CD4-positive, alpha-beta T cell (primary cell): ENCODE results near the gene FBXW11. TPM values are rescaled to one million over a fixed set of nuclear protein-coding genes. Genes with fewer than 3 reads are reported as not detected.
A peak's percentile ranks its signal among the peaks of the same experiment; 100 is the strongest.

Experiments used
- ATAC-seq: fragments of 200-7000 bp; cut with Tn5 transposase; one replicate; pipeline ENCODE4 v1.10.0; 2022; ENCODE audit warnings: mild to moderate bottlenecking; ENCODE audit not compliant: poor library complexity
- CTCF ChIA-PET: fragments of 350-600 bp; sonication (Branson Sonifier 250); formaldehyde crosslinking; loops from one replicate; lab custom pipeline; 2021; ENCODE audit warnings: antibody characterized with exemption, inconsistent platforms; lab: Charles Lee
- POLR2A ChIA-PET: fragments of 350-600 bp; sonication (Branson Sonifier 250); formaldehyde crosslinking; loops from one replicate; lab custom pipeline; 2021; ENCODE audit warnings: antibody characterized with exemption, inconsistent platforms; lab: Charles Lee
- DNase-seq, 14 experiments: peaks; one replicate each; pipeline ENCODE4 v3.0.0-alpha.2; 2013 to 2020; ENCODE audit warnings: mixed read lengths in 2 of 14
- H3K27ac ChIP-seq, 2 donors: one replicate each; pipeline versions ENCODE4 v1.5.1 to v1.7.0; 2013; ENCODE audit warnings: low read length in 2 of 2, low read depth in 1 of 2, mild to moderate bottlenecking in 1 of 2
- H3K27me3 ChIP-seq, 2 experiments: 1 replicate in 1 of 2; 2 replicates in 1 of 2; pipeline versions ENCODE4 v1.6.1 to v1.7.0; 2013; ENCODE audit warnings: low read length in 2 of 2, control low read depth in 1 of 2, mild to moderate bottlenecking in 1 of 2, moderate library complexity in 1 of 2; ENCODE audit not compliant: insufficient read depth in 2 of 2, control insufficient read depth in 1 of 2
- H3K36me3 ChIP-seq: one replicate; pipeline ENCODE4 v1.6.1; 2013; ENCODE audit warnings: low read length, control low read depth; ENCODE audit not compliant: insufficient read depth
- H3K4me1 ChIP-seq: one replicate; pipeline ENCODE4 v1.6.1; 2013; ENCODE audit warnings: low read length, control low read depth; ENCODE audit not compliant: insufficient read depth
- H3K4me3 ChIP-seq: one replicate; pipeline ENCODE4 v1.5.1; 2013; ENCODE audit warnings: mild to moderate bottlenecking, low read length, moderate library complexity
- H3K9me3 ChIP-seq, 2 experiments: 1 replicate in 1 of 2; 2 replicates in 1 of 2; pipeline versions ENCODE4 v1.6.1 to v1.7.0; 2013; ENCODE audit warnings: low read length in 2 of 2, mild to moderate bottlenecking in 2 of 2, control low read depth in 1 of 2, moderate library complexity in 1 of 2; ENCODE audit not compliant: control insufficient read depth in 1 of 2, insufficient read depth in 1 of 2
- H3K27ac Mint-ChIP-seq: one replicate; pipeline ENCODE4 v1.8.0; 2020; ENCODE audit warnings: mixed read lengths
- H3K27me3 Mint-ChIP-seq: one replicate; pipeline ENCODE4 v1.8.0; 2021; ENCODE audit warnings: mixed read lengths
- H3K36me3 Mint-ChIP-seq: one replicate; pipeline ENCODE4 v1.8.0; 2021; ENCODE audit warnings: low read depth, mixed read lengths
- H3K4me1 Mint-ChIP-seq: one replicate; pipeline ENCODE4 v1.8.0; 2021; ENCODE audit warnings: low read depth, mixed read lengths
- H3K4me3 Mint-ChIP-seq: one replicate; pipeline ENCODE4 v1.8.0; 2020; ENCODE audit warnings: mild to moderate bottlenecking, mixed read lengths
- H3K9me3 Mint-ChIP-seq: one replicate; pipeline ENCODE4 v1.8.0; 2020; ENCODE audit warnings: mixed read lengths
- CTCF ChIP-seq: fragments of 200-600 bp; IDR thresholded peaks from one replicate; pipeline ENCODE4 v1.8.0; 2022; ENCODE audit warnings: antibody characterized with exemption, mild to moderate bottlenecking
- intact Hi-C, 2 experiments: fragments of 100-400 bp; cut with DNase I in 1 of 2; cut with micrococcal nuclease in 1 of 2; formaldehyde crosslinking; loops; one replicate each; pipeline versions ENCODE4 v1.15.1 to v1.9.0; 2023 to 2025; cut with DNase I, micrococcal nuclease
- total RNA-seq, 174 experiments: library from RNA in 2 of 174; stranded (reverse) in 2 of 174; gene quantifications; one replicate each; pipeline ENCODE4 v1.2.3 and lab custom pipeline; 2021 to 2026

The FBXW11 gene
- total RNA-seq, 2 experiments from 2014 or later = 20.9 to 24.0 TPM

GRCh38 chr5:172010278-172010677 is 3.8 kb upstream of the FBXW11 start:
- POLR2A ChIA-PET = interaction anchor here (0.9 to 1.3 kb wide), 2 partner anchors 98 to 168 kb away, joined by 3 to 5 read pairs; no protein-coding TSS in a partner anchor
- no peak for ATAC-seq
- Mint-ChIP-seq H3K27ac (no peak overlapping the region), H3K27me3 (no peaks in the 10 kb centered on the region), H3K36me3 (peaks cover 15% of the 10 kb centered on the region), H3K4me3 (no peak overlapping the region), H3K4me1 (peaks cover 25% of the 10 kb centered on the region), H3K9me3 (no peaks in the 10 kb centered on the region)
- Histone ChIP-seq H3K4me3 (no peak overlapping the region), H3K36me3 (no peaks in the 10 kb centered on the region), H3K9me3 (no peaks in the 10 kb centered on the region), H3K27me3 (no peaks in the 10 kb centered on the region), H3K4me1 (peaks cover 18% of the 10 kb centered on the region), H3K27ac (no peak overlapping the region)
- DNase-seq = no peak
- intact Hi-C loops = no loop called here
- no peak for TF ChIP-seq CTCF
- CTCF ChIA-PET = interaction anchor here (1.0 kb wide), 1 partner anchor 97 kb away, joined by 4 read pairs; no protein-coding TSS in a partner anchor

GRCh38 chr5:172009536-172010270 is 3.3 kb upstream of the FBXW11 start:
- Mint-ChIP-seq H3K36me3 (peaks cover 15% of the 10 kb centered on the region), H3K27me3 (no peaks in the 10 kb centered on the region), H3K4me3 (no peak overlapping the region), H3K4me1 (peaks cover 31% of the 10 kb centered on the region), H3K9me3 (no peaks in the 10 kb centered on the region), H3K27ac (peak overlapping the region; percentile 99)
- ChIA-PET POLR2A (interaction anchor here (0.9 to 5.3 kb wide), 3 partner anchors 57 to 169 kb away, joined by 3 to 53 read pairs (median 5); no protein-coding TSS in a partner anchor), CTCF (interaction anchor here (0.7 to 1.0 kb wide), 2 partner anchors 96 to 97 kb away, joined by 3 to 4 read pairs; no protein-coding TSS in a partner anchor)
- intact Hi-C loops = loop anchor here (5.0 kb wide), 5 partner anchors 48 to 1048 kb away; partner anchors contain the start of genes CREBRF (in 1 of the 2), NPM1 (in 1 of the 2), RPL26L1 (in 1 of the 2) and STK10 (in 1 of the 2)
- no peak overlapping the region for H3K27ac ChIP-seq
- H3K4me1 ChIP-seq = peaks cover 23% of the 10 kb centered on the region
- DNase-seq = no peak
- ATAC-seq = no peak
- H3K9me3 ChIP-seq = no peaks in the 10 kb centered on the region
- no peak overlapping the region for H3K4me3 ChIP-seq
- TF ChIP-seq CTCF = no peak
- H3K27me3 ChIP-seq = no peaks in the 10 kb centered on the region
- H3K36me3 ChIP-seq = no peaks in the 10 kb centered on the region

- Histone ChIP-seq H3K27ac (no peak overlapping the region), H3K9me3 (no peaks in the 10 kb centered on the region), H3K4me3 (no peak overlapping the region), H3K36me3 (no peaks in the 10 kb centered on the region), H3K27me3 (no peaks in the 10 kb centered on the region), H3K4me1 (peaks cover 25% of the 10 kb centered on the region)
- POLR2A ChIA-PET = interaction anchor here (5.3 kb wide), 1 partner anchor 58 kb away, joined by 53 read pairs; no protein-coding TSS in a partner anchor
- no peak for DNase-seq
- Mint-ChIP-seq H3K4me3 (peak overlapping the region; percentile 18), H3K27me3 (no peaks in the 10 kb centered on the region), H3K27ac (peak overlapping the region; percentile 99), H3K9me3 (no peaks in the 10 kb centered on the region), H3K36me3 (peaks cover 15% of the 10 kb centered on the region), H3K4me1 (peaks cover 35% of the 10 kb centered on the region)
- no peak for ATAC-seq
- CTCF ChIA-PET = interaction anchor here (0.7 kb wide), 1 partner anchor 285 kb away, joined by 3 read pairs; no protein-coding TSS in a partner anchor
- intact Hi-C loops = loop anchor here (5.0 kb wide), 5 partner anchors 49 to 1049 kb away; partner anchors contain the start of genes CREBRF (in 1 of the 2), NPM1 (in 1 of the 2), RPL26L1 (in 1 of the 2) and STK10 (in 1 of the 2)
- no peak for TF ChIP-seq CTCF
Measured at GRCh38 chr5:172008689-172009141, 2.3 kb upstream of the FBXW11 start.
